Fibroblast of skin of back (primary cell): Measurements from ENCODE around the gene GALE.
"Not testable (repeated sequence)": the region's sequence is repeated elsewhere in the genome, so short reads cannot be mapped to it uniquely, and the experiment has no call there.

Experiments
- DNase-seq: peaks from one replicate; pipeline ENCODE4 v3.0.0-alpha.2; 2013

GALE gene

DNA sequence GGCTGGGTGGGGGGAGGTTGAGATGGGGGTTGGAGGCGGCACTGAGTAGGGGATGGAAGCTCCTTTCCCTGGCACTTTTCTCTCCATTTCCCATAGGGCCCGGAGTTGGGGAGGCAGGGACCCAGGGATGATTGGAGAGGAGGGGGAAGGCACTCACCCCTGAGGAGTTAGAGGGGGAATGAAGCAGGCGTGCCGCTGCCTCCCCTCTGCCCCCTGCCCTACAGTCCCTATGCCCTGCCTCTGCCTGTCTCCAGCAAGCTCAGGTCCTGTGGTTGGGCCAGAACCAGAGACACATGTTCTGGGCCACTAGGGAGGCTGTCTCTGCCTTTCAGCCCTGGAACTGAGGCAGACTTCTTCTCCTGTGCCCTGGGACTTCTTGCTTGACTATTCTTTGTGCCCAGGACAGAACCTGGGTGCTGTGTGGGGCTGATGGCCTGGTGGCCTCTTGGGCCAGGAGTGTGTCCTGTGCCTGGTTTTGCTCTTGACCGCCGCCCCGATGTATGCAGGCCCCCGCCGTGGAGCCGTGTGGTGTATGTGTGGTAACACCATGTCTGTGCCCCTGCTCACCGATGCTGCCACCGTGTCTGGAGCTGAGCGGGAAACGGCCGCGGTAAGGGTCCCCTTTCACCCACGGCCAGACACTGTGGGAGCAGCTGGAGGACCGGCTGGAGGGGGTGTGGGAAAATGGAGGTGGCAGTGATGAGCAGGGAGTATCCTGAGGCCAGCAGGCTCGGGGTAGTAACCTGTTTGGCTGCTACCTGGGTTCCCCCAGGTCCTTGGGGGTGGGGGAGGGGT is 8.2 kb downstream of the GALE start:
- DNase-seq, result no peak

DNA sequence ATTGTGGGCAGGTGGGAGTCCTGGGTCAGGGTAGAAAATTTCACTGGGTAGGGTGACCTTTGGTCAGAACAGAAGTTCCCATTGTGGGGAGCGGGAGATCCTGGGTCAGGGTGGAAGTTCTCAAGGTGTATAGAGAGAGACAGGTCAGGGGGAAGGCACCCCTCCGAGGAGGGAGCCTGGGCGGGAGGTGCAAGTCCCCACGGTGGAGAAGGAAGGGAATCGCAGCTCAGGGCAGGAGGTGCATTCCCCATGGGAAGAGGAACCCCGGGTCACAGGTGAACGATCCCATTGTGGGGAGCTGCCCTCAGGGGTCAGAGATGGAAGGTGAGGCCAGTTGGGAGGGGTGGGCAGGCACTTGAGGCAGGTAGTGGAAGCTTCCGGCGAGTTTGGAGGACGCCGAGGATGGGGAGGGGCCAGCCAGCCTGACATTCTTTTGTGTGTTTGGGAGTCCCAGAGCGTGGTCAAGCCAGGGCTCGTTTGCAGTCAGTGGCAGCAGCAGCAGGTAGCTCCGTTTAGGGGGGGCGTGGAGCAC is 9.0 kb downstream of the GALE start:
- DNase-seq, result no peak

DNA sequence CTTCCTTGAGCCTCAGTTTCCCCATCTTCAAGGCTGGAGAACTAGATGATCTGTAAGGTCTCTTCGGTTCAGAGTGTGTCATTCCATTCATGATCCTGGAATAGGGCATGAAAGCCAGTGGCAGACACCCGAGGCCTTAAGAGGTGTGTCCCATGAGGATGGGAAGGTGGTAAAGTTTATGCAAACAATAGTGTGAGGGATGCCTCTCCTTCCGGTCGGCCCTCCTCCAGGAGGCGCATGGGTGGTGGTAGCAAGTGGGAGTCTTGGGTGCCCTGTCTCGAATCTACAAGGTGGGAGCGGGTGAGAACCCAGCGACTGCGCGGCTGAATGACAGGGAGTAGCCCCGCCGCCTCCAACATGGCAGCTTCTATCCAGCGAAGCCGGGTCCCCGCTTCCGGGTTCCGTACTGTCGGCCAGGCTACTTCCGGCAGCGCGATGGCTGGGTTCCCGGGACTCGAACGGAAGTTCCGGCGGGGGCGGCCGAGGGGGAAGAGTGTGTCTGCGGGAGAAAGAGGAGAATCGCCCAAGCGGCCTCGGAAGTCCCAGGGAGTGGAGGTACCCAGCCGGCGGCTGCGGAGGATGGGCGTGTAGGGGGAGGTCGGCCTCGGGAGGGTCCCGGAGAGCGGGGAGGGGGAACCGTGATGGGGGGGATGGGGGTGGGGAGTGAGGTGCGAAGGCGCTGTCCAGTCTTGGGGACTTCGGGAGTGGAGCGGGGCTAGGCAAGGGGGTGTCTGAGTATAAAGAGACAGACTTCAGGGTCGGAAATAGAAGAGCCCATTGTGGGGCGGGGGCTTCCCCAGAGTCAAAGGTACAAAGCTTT is 9.6 kb downstream of the GALE start, which contains the start of gene LYPLA2:
Gene LYPLA2, plus strand, starts transcription at position 450 of the 820 bp plus-strand sequence. CDS start 1,538 bp downstream, outside the sequence.
- DNase-seq, result peak; percentile 92

DNA sequence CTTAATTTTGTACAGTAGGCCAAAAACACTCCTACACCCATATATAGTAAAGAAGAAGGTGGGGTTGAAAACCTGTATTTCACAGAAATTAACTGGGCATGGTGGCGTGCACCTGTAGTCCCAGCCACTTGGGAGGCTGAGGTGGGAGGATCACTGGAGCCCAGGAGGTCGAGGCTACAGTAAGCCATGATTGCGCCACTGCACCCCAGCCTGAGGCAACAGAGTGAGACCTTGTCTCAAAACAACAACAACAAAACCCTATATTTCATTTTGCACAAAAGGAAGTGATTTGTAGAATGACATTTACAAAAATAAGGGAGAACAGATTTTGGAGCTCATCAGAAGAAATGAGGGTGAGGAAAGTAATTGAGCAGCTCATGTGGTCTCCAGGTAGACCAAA is 11.9 kb downstream of the GALE start:
- no peak for DNase-seq

DNA sequence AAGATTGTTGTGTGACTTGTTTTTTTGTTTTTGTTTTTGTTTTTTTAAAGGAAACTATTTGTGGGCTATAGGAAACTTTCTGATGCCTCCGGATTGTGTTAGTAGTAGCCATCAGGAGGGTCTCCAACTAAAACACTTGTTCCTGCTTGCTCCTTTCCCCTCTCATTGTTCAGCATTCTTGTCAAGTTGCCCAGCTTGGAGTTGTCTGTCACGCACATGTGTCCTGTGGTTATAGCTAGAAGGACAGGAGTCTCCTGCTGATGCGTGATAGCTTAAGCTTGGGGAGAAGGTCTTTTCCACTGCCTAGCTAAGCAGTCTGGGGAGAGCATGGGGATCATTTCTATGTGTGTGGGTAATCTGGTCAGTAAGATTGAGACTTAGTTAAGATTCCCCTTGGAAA is 12.9 kb downstream of the GALE start:
- DNase-seq, result no peak

DNA sequence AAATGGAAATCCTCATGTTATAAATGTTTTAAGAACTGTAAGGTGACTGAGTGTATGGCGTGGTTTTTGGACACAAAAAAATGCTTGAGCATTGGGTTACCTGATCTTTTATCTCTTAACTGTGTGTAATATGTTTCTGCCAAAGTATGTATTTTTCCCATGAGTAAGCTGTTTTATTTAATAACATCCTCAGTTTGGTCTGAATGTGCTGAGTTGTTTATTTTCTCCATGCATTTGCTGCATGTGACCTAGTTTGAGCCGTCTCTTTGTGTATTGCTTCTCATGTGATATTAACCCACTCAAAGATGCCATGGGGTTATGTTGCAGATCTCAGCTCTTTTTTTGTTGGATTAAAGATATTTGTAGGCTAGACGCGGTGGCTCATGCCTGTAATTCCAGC is 15.7 kb downstream of the GALE start:
- no peak for DNase-seq

DNA sequence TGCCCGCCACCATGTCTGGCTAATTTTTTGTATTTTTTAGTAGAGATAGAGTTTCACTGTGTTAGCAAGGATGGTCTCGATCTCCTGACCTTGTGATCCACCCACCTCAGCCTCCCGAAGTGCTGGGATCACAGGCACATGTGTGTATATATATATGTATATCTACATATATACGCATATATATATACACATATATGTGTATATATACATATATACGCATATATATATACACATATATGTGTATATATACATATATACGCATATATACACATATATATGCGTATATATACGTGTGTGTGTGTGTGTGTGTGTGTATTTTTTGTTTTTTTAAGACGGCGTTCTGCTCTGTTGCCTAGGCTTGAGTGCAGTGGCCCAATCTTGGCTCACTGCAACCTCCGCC is 17.4 kb downstream of the GALE start:
- DNase-seq, result not testable (repeated sequence)

DNA sequence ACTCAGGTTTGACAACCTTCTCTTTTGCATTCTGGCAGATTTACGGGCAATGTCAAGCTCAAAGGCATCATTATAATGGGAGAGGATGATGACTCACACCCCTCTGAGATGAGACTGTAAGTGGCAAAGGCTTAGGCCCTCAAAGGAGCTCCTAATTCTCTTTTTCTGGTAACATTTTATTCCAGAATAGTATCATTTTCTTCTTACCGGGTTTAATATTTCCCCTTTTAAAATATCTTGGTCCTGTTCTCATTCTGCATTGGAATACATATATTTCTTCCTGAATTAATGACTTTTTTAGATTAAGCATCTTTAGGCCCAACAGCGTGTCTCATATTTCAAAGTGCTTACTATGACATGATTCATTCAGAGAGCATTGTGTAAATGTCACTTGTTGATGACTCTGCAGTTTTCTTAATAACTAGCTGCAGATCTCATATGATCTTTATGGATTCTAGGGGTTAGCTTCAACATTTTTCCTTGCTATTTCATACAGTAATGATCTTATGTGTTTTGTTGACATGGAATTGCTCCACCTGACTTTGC is 20.7 kb downstream of the GALE start:
- peak; percentile 59 for DNase-seq

DNA sequence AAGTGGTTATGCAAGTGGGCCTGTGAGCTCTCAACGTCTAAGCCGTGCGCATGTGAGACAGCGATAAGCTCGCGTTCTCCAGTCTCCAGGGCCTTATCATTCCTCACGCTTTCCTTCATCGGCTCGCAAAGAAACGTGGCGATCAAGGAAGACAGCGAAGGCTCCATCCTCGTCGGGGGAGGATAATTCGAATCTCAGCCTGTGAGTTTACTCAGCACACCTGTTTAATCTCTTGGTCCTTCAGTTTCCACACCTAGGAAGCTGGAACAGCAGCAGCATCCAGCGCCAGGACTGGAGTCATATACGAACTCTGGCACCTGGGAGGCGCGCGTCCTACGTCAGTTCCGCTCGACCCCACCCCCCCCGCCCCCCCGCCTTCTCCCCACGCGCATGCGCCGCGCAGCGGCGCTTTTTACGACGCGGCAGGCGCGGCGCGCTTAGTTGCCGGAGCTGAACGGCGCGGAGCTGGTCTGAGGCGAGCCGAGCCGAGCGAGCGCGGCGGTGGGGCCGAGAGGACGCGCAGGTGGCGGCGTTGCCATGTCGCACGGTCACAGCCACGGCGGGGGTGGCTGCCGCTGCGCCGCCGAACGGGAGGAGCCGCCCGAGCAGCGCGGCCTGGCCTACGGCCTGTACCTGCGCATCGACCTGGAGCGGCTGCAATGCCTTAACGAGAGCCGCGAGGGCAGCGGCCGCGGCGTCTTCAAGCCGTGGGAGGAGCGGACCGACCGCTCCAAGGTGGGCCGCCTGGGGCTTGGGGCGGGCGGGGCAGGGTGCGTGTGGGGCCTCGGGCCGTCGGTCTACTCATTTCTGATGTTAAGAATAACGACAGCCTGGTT is 22.4 kb downstream of the GALE start, which contains the start of gene PITHD1:
Gene PITHD1, plus strand, starts transcription at position 440 of the 836 bp plus-strand sequence. Its CDS starts 98 bp downstream, at position 538.
- DNase-seq, result peak; percentile 79

DNA sequence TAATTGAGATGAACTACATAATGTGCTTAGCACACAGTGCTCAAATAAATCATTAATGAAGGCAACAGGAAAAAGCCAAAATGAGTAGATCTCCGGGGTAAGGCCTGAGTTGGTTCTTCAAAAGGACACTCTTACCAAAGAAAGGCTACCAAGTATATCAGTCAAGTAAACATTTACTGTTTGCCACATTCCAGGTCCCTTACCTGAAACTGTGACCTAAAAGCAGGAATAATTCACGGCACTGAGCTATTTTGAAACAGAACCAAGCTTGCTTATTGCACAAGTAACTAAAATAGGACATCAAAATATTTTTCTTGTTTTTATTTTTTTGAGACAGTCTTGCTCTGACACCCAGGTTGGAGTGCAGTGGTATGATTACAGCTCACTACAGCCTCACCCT is 24.3 kb downstream of the GALE start:
- no peak for DNase-seq

DNA sequence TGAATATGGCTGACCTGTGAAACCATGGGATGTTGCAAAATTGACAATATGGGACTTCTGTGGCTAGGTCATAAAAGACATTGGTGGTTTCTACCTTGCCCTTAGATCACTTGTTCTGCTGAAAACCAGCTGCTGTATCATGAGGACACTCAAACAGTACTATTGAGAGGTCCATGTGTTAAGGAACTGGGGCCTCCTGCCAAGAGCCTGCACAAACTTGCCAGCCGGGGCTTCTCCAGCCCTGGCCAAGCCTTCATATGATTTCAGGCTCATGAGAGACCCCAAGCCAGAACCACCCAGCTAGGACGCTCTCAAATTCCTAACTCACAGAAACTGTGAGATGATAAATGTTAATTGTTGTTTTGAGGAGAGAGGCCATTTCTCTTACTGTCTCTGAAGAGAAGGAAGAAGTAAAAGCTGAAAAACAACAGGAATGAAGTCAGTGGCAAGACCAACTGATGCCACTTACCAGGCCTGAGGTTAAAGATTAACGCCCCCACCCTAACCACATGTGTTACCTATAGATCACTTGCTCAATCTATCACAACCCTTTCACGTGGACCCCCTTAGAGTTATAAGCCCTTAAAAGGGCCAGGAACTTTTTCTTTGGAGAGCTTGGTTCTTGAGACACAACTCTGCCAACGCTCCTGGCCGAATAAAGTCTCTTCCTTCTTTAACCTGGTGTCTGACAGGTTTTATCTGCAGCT is 26.2 kb downstream of the GALE start:
- DNase-seq, result no peak

DNA sequence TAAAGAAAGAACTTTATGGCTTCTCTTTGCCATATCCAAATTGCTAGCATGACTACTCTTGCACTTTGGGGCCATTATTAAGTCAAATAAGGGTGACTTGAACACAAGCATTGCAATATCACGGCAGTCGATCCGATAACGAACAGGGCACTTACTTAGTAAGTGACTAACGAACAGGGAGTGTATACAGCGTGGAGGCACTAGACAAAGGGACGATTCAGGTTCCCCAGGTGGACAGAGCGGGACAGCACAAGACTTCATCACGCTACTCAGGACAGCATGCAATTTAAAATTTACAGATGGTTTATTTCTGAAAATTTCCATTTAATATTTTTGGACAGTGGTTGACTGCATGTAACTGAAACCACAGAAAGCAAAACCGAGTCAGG is 27.7 kb downstream of the GALE start:
- no peak for DNase-seq

DNA sequence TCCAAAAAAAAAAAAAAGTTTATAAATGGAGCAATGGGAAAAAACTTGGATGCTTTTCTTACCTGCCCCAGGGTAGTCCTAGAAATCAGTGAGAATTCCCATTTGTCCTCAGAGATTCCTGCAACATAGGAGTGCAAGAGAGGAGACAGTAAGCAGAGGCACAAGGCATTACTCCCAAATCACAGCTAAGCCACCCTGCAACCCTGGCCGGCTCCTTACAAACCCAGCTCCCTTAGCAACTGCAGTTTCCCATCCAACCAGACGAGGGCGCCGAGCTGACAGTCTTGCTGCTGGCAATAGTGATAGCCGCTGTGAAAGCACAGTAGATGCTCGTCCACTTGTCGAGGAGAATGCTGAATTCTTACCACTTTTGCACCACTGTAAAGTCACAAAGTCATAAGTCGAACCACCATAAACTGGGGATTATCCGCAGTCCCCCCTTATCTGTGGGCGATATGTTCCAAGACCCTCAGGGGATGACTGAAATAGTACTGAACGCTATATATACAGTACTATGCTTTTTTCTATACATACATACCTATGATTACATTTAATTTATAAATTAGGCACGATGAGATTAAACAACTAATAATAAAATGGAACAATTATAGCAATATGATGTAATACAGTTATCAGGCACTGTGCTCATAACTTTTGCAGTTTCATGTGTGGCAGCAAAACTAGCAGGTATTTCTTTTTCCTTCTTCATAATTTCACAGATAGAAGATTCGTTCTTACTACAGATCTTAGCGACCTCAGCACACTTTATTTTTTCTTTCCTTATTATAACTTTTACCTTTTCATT is 28.3 kb downstream of the GALE start:
- DNase-seq, result peak; percentile 73

DNA sequence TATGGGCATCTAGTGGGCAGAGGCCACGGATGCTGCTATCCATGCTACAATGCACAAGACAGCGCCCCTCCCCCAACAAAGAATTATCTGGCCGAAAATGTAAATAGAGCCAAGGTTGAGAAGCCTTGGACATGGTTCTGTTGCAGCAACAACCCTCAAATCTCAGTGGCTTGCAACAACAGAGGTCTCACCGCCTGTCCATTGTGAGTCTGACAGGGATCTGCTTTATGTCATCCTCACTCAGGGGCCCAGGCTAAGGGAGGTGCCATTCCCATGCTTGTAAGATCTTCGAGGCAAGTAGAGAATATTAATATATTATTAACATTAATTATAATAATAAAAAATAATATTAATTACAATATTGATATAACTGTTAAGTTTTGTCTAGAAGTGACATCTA is 31.8 kb downstream of the GALE start:
- no peak for DNase-seq

DNA sequence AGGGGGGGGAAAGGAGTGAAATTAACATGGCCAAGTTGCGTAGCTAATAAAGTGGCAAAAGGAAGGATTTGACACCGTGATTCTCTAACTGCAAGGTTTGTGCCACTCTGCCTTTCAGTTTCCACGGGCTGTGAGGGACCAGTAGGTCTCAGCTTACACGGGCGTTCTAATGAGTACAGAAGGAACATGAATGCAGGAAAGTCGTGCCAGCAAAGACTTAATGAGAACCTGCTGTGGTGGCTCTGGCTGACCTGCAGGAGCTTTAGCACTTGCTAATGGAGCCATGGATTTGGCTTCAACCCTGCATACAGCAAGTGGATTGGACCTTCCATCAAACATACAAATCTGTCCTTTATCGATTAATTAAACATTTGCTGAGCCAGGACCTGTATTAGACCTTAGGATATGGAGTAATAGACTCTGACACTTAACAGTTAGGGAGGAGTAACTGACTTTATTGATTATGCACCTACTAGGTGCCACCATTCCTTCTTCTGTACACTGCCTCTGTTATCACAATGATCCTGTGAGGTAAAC is 37.4 kb downstream of the GALE start:
- DNase-seq, result no peak

DNA sequence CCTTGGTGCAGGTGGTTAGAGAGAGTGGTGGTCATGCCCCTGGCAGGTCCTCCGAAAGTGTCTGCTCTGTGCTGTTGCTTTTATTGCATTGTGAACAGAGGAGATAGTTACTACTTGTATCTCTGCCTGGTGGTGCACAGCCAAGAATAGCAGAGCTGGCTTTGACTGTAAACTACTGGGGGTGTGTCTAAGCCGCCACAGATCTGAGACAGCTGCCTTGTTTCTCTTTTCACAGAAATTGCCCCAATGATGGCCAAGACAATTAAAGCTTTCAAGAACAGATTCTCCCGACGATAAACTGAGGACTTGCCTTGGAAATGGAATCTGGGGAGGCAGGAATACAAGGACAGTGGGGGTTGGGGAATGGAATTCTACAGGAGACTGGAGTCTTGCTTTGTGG is 41.3 kb downstream of the GALE start:
- DNase-seq, result no peak

DNA sequence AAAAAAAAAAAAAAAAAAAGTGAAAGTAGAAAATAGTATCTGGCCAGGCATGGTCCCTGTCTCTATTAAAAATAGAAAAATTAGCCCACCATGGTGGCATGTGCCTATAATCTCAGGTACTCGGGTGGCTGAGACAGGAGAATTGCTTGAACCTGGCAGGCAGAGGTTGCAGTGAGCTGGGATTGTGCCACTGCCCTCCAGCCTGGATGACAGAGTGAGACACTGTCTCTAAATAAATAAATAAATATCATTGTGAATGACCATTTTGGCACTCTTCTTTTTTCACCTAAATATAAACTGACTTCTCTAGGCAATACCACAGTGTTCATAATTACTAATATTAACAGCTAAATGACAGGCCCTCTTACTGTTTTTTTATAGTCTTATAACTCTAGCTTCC is 42.7 kb downstream of the GALE start:
- no peak for DNase-seq

DNA sequence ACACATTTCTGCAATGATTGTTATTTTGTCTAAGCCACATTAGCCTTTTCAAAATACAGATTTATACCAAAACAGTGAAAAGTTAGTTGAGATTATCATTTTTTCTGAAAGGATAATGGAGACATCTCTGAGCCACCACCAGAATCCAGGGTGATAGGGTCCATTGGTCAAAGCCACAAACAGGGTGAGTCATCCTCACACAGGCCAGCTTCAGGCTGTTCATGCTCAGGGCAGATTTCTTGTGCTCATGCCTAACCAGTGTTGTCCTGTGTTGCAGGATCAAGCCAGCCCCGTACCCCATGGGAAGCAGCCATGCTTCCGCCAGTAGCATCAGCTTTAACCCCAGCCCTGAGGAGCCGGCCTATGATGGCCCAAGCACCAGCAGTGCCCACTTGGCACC is 43.9 kb downstream of the GALE start:
- no peak for DNase-seq

DNA sequence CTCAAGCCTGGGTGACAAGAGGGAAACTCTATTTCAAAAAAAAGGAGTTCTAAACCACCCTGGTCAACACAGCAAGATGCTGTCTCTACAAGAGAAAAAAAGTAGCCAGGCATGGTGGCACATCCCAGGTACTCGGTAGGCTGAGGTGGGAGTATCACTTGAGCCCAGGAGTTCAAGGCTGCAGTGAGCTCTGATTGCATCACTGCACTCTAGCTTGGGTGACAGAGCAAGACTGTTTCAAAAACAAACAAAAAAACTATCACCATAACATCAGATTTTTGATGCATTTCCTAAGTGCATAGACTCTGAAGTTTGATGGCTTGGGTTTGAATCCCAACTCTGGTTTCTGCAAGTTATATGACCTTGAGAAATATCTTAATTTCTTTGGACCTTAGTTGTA is 47.6 kb downstream of the GALE start:
- DNase-seq, result no peak

DNA sequence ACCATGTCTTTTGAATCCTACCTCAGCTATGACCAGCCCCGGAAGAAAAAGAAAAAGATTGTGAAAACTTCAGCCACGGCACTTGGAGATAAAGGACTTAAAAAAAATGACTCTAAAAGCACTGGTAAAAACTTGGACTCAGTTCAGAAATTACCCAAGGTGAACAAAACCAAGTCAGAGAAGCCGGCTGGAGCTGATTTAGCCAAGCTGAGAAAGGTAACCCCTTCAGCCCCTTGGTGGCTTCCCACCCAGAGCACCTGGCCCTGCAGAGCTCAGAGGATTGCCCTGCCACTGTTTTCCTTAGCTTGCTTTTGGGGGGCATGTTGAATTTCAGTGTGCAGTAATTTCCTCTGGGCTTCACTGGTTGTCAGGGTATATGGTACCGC is 48.7 kb downstream of the GALE start:
- no peak for DNase-seq
